Body of pancreas (tissue), 4 donors: Measurements from ENCODE around the gene SARM1. TPM values are rescaled to one million over a fixed set of nuclear protein-coding genes. Genes with fewer than 3 reads are reported as not detected.

Experiments used
- ATAC-seq: fragments of 150-250 bp; one replicate; pipeline ENCODE4 v1.9.1; 2016
- DNase-seq, 4 donors: peaks; one replicate each; pipeline ENCODE4 v3.0.0-alpha.2; 2019
- H3K27ac ChIP-seq, 4 donors: fragments of 200-600 bp; sonication (generic); 1 replicate in 3 of 4; 2 replicates in 1 of 4; pipeline versions ENCODE4 v1.5.1 to v1.6.1; 2016 to 2019; ENCODE audit warnings: mild to moderate bottlenecking in 1 of 4, mixed read lengths in 1 of 4, moderate library complexity in 1 of 4
- H3K27me3 ChIP-seq, 2 donors: fragments of 200-600 bp; sonication (generic); one replicate each; pipeline ENCODE4 v1.6.0; 2016; ENCODE audit warnings: mild to moderate bottlenecking in 1 of 2
- H3K36me3 ChIP-seq, 2 donors: fragments of 200-600 bp; sonication (generic); replicated peaks in 1 of 2; 2 replicates each; pipeline ENCODE4 v1.5.1; 2016; ENCODE audit warnings: low read depth in 2 of 2; ENCODE audit not compliant: insufficient read depth in 1 of 2
- H3K4me1 ChIP-seq: fragments of 200-600 bp; sonication (generic); one replicate; pipeline ENCODE4 v1.6.0; 2016
- H3K4me3 ChIP-seq, 2 donors: fragments of 200-600 bp; sonication (generic); 1 replicate in 1 of 2; 2 replicates in 1 of 2; pipeline ENCODE4 v1.5.1; 2016 to 2019
- H3K9me3 ChIP-seq, 3 donors: fragments of 200-600 bp; sonication (generic); 1 replicate in 2 of 3; 2 replicates in 1 of 3; pipeline ENCODE4 v1.5.1; 2016
- CTCF ChIP-seq, 7 experiments: fragments of 450-650 bp in 4 of 7; fragments of 200-600 bp in 3 of 7; sonication (generic) in 3 of 7; IDR thresholded peaks; one replicate each; pipeline ENCODE4 v1.5.1; 2016 to 2019; ENCODE audit warnings: antibody characterized with exemption in 7 of 7
- POLR2A ChIP-seq, 3 donors: fragments of 450-650 bp; IDR thresholded peaks; one replicate each; pipeline ENCODE4 v1.6.1; 2016; ENCODE audit warnings: antibody characterized with exemption in 3 of 3, mild to moderate bottlenecking in 2 of 3
- WGBS, 2 donors: methylation state at CpG; one replicate each; pipeline ENCODE4 v1.1.5; 2017; 5-methylcytosine and 5-hydroxymethylcytosine counted together
- intact Hi-C: fragments of 100-400 bp; cut with DNase I; formaldehyde crosslinking; loops from one replicate; pipeline ENCODE4 v1.15.1; 2023
- total RNA-seq, 2 donors: library from RNA; depleted of rRNA; stranded (reverse); fragments of >200 nt; gene quantifications; one replicate each; pipeline ENCODE4 v1.1.0, GENCODE V29; 2016

SARM1 gene
- total RNA-seq, 2 donors from 2014 or later: 13.7 to 33.9 TPM

GRCh38 chr17:28391401-28391800, 19.9 kb downstream of the SARM1 start:
- TF ChIP-seq CTCF (IDR thresholded peaks at IDR 0.05): no peak
- no peak for TF ChIP-seq POLR2A (IDR thresholded peaks at IDR 0.05)
- no peak overlapping the region for H3K4me3 ChIP-seq
- intact Hi-C loops: no loop called here
- peaks cover 4% of the 10 kb centered on the region for H3K4me1 ChIP-seq
- ATAC-seq: no peak
- H3K36me3 ChIP-seq: peaks cover 0 to 33% of the 10 kb centered on the region in 2 donors
- DNase-seq: no peak
- H3K27ac ChIP-seq: no peak overlapping the region
- 50 to 56% methylated on average over 2 of the region's 2 CpGs for WGBS, 2 donors
- no peaks in the 10 kb centered on the region for H3K27me3 ChIP-seq
- no peaks in the 10 kb centered on the region for H3K9me3 ChIP-seq

- Histone ChIP-seq H3K27ac (no peak overlapping the region), H3K9me3 (no peaks in the 10 kb centered on the region), H3K27me3 (no peaks in the 10 kb centered on the region), H3K4me3 (no peak overlapping the region), H3K36me3 (peaks cover 0 to 35% of the 10 kb centered on the region in 2 donors), H3K4me1 (peaks cover 2% of the 10 kb centered on the region)
- no peak for TF ChIP-seq CTCF (IDR thresholded peaks at IDR 0.05)
- TF ChIP-seq POLR2A (IDR thresholded peaks at IDR 0.05): no peak
- DNase-seq (no peak), ATAC-seq (no peak)
- 84 to 89% methylated on average over 10 of the region's 10 CpGs for WGBS, 2 donors
- intact Hi-C loops: no loop called here
These were observed 21.0 kb downstream of the SARM1 start for GRCh38 chr17:28392491-28392890.

DNA sequence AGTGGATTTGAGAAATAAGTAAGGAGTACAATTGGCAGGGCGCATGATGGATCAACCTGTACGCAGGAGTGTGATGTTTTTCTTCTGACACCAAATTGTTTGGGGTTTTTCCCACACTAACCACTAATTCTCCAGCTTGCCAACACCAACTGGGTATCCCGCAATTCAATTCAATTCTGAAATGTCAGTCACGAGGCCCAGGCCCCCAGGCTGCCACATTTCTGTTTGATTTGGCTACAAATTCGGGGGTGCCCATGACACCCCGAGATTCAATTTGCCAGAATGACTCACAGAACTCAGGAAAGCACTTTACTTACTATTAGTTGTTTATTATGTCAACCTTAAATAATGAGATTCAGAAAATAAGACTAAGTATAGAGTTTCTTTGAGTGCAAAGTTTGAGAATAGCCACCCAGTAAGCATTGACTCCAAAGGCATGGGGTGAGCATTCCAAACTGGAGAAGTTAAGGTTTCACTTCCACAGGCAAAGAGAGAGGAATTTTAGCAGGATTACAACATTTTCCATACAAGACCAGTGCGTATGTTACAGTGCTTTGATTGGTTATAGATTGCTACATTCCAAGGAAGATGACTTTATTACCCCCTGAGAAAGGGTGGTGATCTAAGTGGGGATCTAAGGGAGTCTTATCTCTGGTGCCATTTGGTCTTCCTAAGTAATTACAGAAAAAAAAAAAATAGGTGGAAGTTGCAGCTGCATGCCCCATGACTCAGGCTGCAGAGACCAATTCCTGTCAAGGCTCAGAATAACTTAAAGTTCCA, 23.0 kb downstream of the SARM1 start:
- TF ChIP-seq CTCF (IDR thresholded peaks at IDR 0.05): no peak
- no peak for TF ChIP-seq POLR2A (IDR thresholded peaks at IDR 0.05)
- Histone ChIP-seq H3K27ac (no peak overlapping the region), H3K4me1 (no peaks in the 10 kb centered on the region), H3K36me3 (peaks cover 0 to 26% of the 10 kb centered on the region in 2 donors), H3K27me3 (no peaks in the 10 kb centered on the region), H3K4me3 (no peak overlapping the region), H3K9me3 (no peaks in the 10 kb centered on the region)
- DNase-seq (no peak), ATAC-seq (no peak)
- intact Hi-C loops: no loop called here
- 72 to 80% methylated on average over 7 of the region's 7 CpGs for WGBS, 2 donors

DNA sequence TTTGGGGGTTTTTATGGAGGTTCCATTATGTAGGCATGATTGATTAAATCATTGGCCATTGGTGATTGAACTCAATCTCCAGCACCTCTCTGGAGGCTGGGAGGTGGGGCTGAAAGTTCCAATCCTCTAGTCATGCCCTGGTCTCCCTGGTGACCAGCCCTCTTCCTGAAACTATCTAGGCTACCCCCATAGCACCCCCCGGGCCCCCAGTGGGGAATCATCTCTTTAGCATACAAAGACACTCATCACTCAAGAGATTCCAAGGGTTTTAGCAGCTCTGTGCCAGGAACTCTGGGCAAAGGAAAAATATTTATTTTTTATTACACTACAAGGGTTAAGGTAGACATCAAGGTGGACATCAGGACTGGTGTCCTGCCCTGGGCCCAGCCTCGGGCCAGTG, 23.9 kb downstream of the SARM1 start:
- H3K27ac ChIP-seq: no peak overlapping the region
- no peak overlapping the region for H3K4me3 ChIP-seq
- 50 to 51% methylated on average over 2 of the region's 2 CpGs for WGBS, 2 donors
- intact Hi-C loops: no loop called here
- peaks cover 0 to 22% of the 10 kb centered on the region in 2 donors for H3K36me3 ChIP-seq
- no peak for ATAC-seq
- H3K4me1 ChIP-seq: no peaks in the 10 kb centered on the region
- H3K9me3 ChIP-seq: no peaks in the 10 kb centered on the region
- no peak for DNase-seq
- no peak for TF ChIP-seq POLR2A (IDR thresholded peaks at IDR 0.05)
- no peak for TF ChIP-seq CTCF (IDR thresholded peaks at IDR 0.05)
- H3K27me3 ChIP-seq: no peaks in the 10 kb centered on the region

DNA sequence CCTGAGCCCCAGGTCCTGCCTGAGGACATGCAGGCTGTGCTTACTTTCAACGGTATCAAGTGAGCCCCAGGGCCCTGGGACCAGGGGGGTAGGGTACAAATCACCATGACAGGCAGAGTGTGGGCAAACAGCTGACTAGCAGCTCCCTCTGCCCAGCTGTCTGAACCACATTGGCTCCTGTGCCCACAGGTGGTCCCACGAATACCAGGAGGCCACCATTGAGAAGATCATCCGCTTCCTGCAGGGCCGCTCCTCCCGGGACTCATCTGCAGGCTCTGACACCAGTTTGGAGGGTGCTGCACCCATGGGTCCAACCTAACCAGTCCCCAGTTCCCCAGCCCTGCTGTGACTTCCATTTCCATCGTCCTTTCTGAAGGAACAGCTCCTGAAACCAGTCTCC, 24.5 kb downstream of the SARM1 start:
- no peaks in the 10 kb centered on the region for H3K27me3 ChIP-seq
- H3K4me3 ChIP-seq: no peak overlapping the region
- ATAC-seq (no peak), DNase-seq (no peak)
- TF ChIP-seq CTCF (IDR thresholded peaks at IDR 0.05): no peak
- no peak for TF ChIP-seq POLR2A (IDR thresholded peaks at IDR 0.05)
- H3K4me1 ChIP-seq: no peaks in the 10 kb centered on the region
- H3K27ac ChIP-seq: no peak overlapping the region
- H3K36me3 ChIP-seq: peaks cover 0 to 20% of the 10 kb centered on the region in 2 donors
- intact Hi-C loops: no loop called here
- 86 to 87% methylated on average over 4 to 6 of the region's 6 CpGs for WGBS, 2 donors
- H3K9me3 ChIP-seq: no peaks in the 10 kb centered on the region
